Measurements from ENCODE around the gene MPZL2.
A peak's percentile ranks its signal among the peaks of the same experiment; 100 is the strongest.
"Not testable (repeated sequence)": the region's sequence is repeated elsewhere in the genome, so short reads cannot be mapped to it uniquely, and the experiment has no call there.

Gene MPZL2

GRCh38 chr11:118263695-118264568, at the start of gene MPZL2:
Gene MPZL2, minus strand, starts transcription at chr11:118264297. Its CDS starts 144 bp downstream, at chr11:118264153.
- Histone ChIP-seq H3K9me3 (ENCODE audit: control insufficient read depth, low read depth, low read length) (no peaks in the 10 kb centered on the region), H3K27me3 (ENCODE audit: control insufficient read depth, insufficient read depth, low read length) (peaks cover 63% of the 10 kb centered on the region), H3K27ac (ENCODE audit: low read length) (no peak within 1 kb of the TSS), H3K4me3 (ENCODE audit: low read length) (peak within 1 kb of the TSS; percentile 54), H3K36me3 (ENCODE audit: control insufficient read depth, low read depth, low read length) (no peaks in the 10 kb centered on the region), H3K9ac (ENCODE audit: low read length) (peak within 1 kb of the TSS; percentile 29), H3K4me1 (ENCODE audit: control insufficient read depth, low read depth, low read length) (peaks cover 17% of the 10 kb centered on the region)

- no peak overlapping the region for H3K4me3 ChIP-seq (ENCODE audit: low read length)
- H3K9ac ChIP-seq (ENCODE audit: low read length): no peak overlapping the region
- peaks cover 17% of the 10 kb centered on the region for H3K4me1 ChIP-seq (ENCODE audit: control insufficient read depth, low read depth, low read length)
- no peak overlapping the region for H3K27ac ChIP-seq (ENCODE audit: low read length)
- no peaks in the 10 kb centered on the region for H3K36me3 ChIP-seq (ENCODE audit: control insufficient read depth, low read depth, low read length)
- H3K27me3 ChIP-seq (ENCODE audit: control insufficient read depth, insufficient read depth, low read length): peaks cover 5% of the 10 kb centered on the region
- H3K9me3 ChIP-seq (ENCODE audit: control insufficient read depth, low read depth, low read length): no peaks in the 10 kb centered on the region
Measured at GRCh38 chr11:118313242-118313641, 49.1 kb upstream of the MPZL2 start.

DNA sequence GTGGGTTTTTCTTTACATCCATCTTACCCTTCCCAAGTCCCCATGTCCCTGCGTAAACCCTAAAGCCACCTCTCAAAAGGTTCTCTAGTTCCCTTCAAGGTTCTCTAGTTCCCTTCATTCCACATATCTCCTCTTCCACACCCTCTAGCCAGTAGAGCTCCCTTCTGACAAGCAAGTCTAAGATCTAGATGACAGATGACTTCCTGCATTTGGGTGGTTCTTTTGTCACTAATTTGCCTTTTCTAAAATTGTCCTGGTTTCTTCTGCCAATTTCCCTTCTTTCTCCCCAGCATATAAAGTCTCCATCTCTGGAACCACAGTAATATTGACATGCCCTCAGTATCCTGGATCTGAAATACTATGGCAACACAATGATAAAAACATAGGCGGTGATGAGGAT, 48.2 kb upstream of the MPZL2 start:
- no peak overlapping the region for H3K27ac ChIP-seq (ENCODE audit: low read length)
- peaks cover 17% of the 10 kb centered on the region for H3K4me1 ChIP-seq (ENCODE audit: control insufficient read depth, low read depth, low read length)
- no peaks in the 10 kb centered on the region for H3K36me3 ChIP-seq (ENCODE audit: control insufficient read depth, low read depth, low read length)
- no peak overlapping the region for H3K9ac ChIP-seq (ENCODE audit: low read length)
- H3K4me3 ChIP-seq (ENCODE audit: low read length): no peak overlapping the region
- H3K27me3 ChIP-seq (ENCODE audit: control insufficient read depth, insufficient read depth, low read length): peaks cover 5% of the 10 kb centered on the region
- H3K9me3 ChIP-seq (ENCODE audit: control insufficient read depth, low read depth, low read length): no peaks in the 10 kb centered on the region

- no peak overlapping the region for H3K27ac ChIP-seq (ENCODE audit: low read length)
- no peak overlapping the region for H3K4me3 ChIP-seq (ENCODE audit: low read length)
- H3K9ac ChIP-seq (ENCODE audit: low read length): no peak overlapping the region
- no peaks in the 10 kb centered on the region for H3K36me3 ChIP-seq (ENCODE audit: control insufficient read depth, low read depth, low read length)
- peaks cover 5% of the 10 kb centered on the region for H3K27me3 ChIP-seq (ENCODE audit: control insufficient read depth, insufficient read depth, low read length)
- H3K9me3 ChIP-seq (ENCODE audit: control insufficient read depth, low read depth, low read length): no peaks in the 10 kb centered on the region
- H3K4me1 ChIP-seq (ENCODE audit: control insufficient read depth, low read depth, low read length): peaks cover 14% of the 10 kb centered on the region
Measured at GRCh38 chr11:118311518-118311917, 47.4 kb upstream of the MPZL2 start.

DNA sequence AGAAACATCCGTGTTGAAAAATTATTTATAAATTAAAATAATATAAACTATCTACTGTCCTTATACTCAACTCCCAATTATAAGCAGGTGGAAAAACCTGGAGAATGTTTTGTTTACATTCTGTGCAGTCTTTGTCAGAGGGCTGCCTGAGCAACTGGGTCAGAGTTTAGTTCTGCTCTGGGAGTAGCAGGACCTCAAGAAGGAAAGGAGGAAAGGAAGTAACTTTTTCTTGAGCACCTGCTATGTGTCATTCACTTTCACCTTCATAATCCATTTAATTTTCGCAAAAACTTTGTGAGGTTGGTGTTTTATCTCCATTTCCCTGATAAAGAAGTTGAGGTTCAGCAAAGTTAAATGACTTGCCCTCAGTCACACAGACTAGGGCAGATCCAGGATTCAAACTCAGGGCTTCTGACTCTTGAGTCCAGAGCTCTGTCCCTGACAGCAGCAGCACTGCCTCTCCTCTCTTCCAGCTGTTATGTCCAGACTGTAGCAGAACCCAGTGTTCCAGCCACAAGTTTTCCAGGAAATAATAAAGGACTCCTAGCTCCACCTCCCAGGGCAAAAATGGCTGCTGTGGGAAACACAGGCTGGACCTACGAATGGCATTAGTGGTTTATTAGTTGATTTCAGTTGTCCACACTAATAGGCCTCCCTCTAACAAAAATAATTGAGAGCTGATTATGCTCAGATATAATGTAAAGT, 46.8 kb upstream of the MPZL2 start:
- H3K27me3 ChIP-seq (ENCODE audit: control insufficient read depth, insufficient read depth, low read length): no peaks in the 10 kb centered on the region
- no peak overlapping the region for H3K27ac ChIP-seq (ENCODE audit: low read length)
- H3K36me3 ChIP-seq (ENCODE audit: control insufficient read depth, low read depth, low read length): no peaks in the 10 kb centered on the region
- no peaks in the 10 kb centered on the region for H3K9me3 ChIP-seq (ENCODE audit: control insufficient read depth, low read depth, low read length)
- H3K4me3 ChIP-seq (ENCODE audit: low read length): no peak overlapping the region
- no peak overlapping the region for H3K9ac ChIP-seq (ENCODE audit: low read length)
- H3K4me1 ChIP-seq (ENCODE audit: control insufficient read depth, low read depth, low read length): peaks cover 8% of the 10 kb centered on the region

- Histone ChIP-seq H3K4me1 (ENCODE audit: control insufficient read depth, low read depth, low read length) (peaks cover 1% of the 10 kb centered on the region), H3K9ac (ENCODE audit: low read length) (no peak overlapping the region), H3K36me3 (ENCODE audit: control insufficient read depth, low read depth, low read length) (no peaks in the 10 kb centered on the region), H3K27me3 (ENCODE audit: control insufficient read depth, insufficient read depth, low read length) (no peaks in the 10 kb centered on the region), H3K9me3 (ENCODE audit: control insufficient read depth, low read depth, low read length) (no peaks in the 10 kb centered on the region), H3K4me3 (ENCODE audit: low read length) (no peak overlapping the region), H3K27ac (ENCODE audit: low read length) (no peak overlapping the region)
Measured at GRCh38 chr11:118310271-118310670, 46.2 kb upstream of the MPZL2 start.

GRCh38 chr11:118308995-118309528, 45.0 kb upstream of the MPZL2 start:
- H3K27me3 ChIP-seq (ENCODE audit: control insufficient read depth, insufficient read depth, low read length); H3K27ac ChIP-seq (ENCODE audit: low read length); H3K4me1 ChIP-seq (ENCODE audit: control insufficient read depth, low read depth, low read length); H3K4me3 ChIP-seq (ENCODE audit: low read length); H3K9me3 ChIP-seq (ENCODE audit: control insufficient read depth, low read depth, low read length); H3K36me3 ChIP-seq (ENCODE audit: control insufficient read depth, low read depth, low read length); H3K9ac ChIP-seq (ENCODE audit: low read length): not testable (repeated sequence)

DNA sequence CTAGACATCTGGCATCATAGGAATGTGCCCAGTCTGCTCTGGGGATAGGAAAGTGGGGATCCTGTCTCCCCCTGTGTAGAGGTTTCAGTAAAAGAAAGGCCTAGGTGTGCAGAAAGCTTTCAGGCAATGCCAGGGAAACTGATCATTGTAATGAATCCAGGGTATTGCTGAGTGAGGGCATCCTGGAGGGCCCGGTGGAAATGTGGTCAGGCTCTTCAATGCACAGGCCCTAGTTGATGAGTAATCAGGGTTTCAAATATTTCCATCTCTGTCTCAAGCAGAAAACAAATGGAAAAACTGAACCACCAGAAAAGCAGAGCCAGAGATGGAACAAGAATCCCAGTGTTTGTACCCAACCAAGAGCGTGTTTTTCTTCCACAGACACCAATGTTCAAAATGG, 42.5 kb upstream of the MPZL2 start:
- Histone ChIP-seq H3K9me3 (ENCODE audit: control insufficient read depth, low read depth, low read length) (no peaks in the 10 kb centered on the region), H3K4me1 (ENCODE audit: control insufficient read depth, low read depth, low read length) (no peaks in the 10 kb centered on the region), H3K36me3 (ENCODE audit: control insufficient read depth, low read depth, low read length) (no peaks in the 10 kb centered on the region), H3K4me3 (ENCODE audit: low read length) (no peak overlapping the region), H3K27me3 (ENCODE audit: control insufficient read depth, insufficient read depth, low read length) (no peaks in the 10 kb centered on the region), H3K27ac (ENCODE audit: low read length) (no peak overlapping the region), H3K9ac (ENCODE audit: low read length) (no peak overlapping the region)

DNA sequence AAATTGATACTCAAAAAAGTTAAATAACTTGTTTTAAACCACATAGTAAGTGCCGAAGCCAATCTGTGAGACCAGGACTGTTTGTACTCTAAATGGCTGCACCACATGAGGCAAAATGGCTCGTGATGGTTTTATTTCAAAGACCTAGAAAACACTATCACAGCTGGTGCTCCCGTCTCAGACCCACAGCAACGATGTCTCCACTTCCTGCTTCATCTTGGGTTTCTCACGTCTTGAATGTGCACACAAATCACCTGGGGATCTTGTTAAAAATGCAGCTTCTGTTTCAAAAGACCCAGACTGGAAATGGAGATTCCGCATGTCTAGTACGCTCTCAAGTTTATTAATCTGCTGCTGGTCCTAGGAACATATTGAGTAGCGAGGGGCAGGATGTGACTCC, 41.6 kb upstream of the MPZL2 start:
- Histone ChIP-seq H3K4me3 (ENCODE audit: low read length) (no peak overlapping the region), H3K36me3 (ENCODE audit: control insufficient read depth, low read depth, low read length) (no peaks in the 10 kb centered on the region), H3K4me1 (ENCODE audit: control insufficient read depth, low read depth, low read length) (no peaks in the 10 kb centered on the region), H3K27me3 (ENCODE audit: control insufficient read depth, insufficient read depth, low read length) (no peaks in the 10 kb centered on the region), H3K27ac (ENCODE audit: low read length) (no peak overlapping the region), H3K9me3 (ENCODE audit: control insufficient read depth, low read depth, low read length) (no peaks in the 10 kb centered on the region), H3K9ac (ENCODE audit: low read length) (no peak overlapping the region)

DNA sequence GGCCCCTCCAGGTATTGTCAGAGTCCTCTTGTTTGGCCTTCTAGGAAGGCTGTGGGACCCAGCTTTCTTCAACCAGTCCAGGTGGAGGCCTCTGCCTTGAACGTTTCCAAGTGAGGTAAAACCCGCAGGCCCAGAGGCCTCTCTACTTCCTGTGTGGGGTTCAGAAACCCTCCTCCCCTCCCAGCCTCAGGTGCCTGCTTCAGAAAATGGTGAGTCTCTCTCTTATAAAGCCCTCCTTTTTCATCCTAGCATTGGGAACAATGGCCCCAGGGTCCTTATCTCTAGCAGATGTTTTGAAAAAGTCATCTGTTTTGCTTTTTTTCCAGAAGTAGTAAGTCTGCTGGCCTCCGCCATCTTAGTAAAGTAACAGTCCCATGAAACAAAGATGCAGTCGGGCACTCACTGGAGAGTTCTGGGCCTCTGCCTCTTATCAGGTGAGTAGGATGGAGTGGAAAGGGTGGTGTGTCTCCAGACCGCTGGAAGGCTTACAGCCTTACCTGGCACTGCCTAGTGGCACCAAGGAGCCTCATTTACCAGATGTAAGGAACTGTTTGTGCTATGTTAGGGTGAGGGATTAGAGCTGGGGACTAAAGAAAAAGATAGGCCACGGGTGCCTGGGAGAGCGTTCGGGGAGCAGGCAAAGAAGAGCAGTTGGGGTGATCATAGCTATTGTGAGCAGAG, 40.6 kb upstream of the MPZL2 start, which contains the start of gene CD3E:
Gene CD3E (plus strand): TSS at position 163 of the 681 bp plus-strand sequence. CDS start 223 bp downstream, at position 386.
- H3K9me3 ChIP-seq (ENCODE audit: control insufficient read depth, low read depth, low read length): no peaks in the 10 kb centered on the region
- H3K27me3 ChIP-seq (ENCODE audit: control insufficient read depth, insufficient read depth, low read length): no peaks in the 10 kb centered on the region
- no peak within 1 kb of the TSS for H3K4me3 ChIP-seq (ENCODE audit: low read length)
- H3K27ac ChIP-seq (ENCODE audit: low read length): no peak within 1 kb of the TSS
- H3K4me1 ChIP-seq (ENCODE audit: control insufficient read depth, low read depth, low read length): no peaks in the 10 kb centered on the region
- no peak within 1 kb of the TSS for H3K9ac ChIP-seq (ENCODE audit: low read length)
- no peaks in the 10 kb centered on the region for H3K36me3 ChIP-seq (ENCODE audit: control insufficient read depth, low read depth, low read length)

DNA sequence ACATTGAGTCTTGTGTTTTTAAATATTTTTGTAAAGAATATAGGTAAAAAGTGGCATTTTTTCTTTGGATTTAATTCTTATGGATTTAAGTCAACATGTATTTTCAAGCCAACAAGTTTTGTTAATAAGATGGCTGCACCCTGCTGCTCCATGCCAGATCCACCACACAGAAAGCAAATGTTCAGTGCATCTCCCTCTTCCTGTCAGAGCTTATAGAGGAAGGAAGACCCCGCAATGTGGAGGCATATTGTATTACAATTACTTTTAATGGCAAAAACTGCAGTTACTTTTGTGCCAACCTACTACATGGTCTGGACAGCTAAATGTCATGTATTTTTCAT, 40.1 kb upstream of the MPZL2 start:
- H3K4me3 ChIP-seq (ENCODE audit: low read length): no peak overlapping the region

More for the DNA sequence above, 40.1 kb upstream of the MPZL2 start:
- Histone ChIP-seq H3K36me3 (ENCODE audit: control insufficient read depth, low read depth, low read length) (no peaks in the 10 kb centered on the region), H3K4me1 (ENCODE audit: control insufficient read depth, low read depth, low read length) (no peaks in the 10 kb centered on the region), H3K9me3 (ENCODE audit: control insufficient read depth, low read depth, low read length) (no peaks in the 10 kb centered on the region), H3K27me3 (ENCODE audit: control insufficient read depth, insufficient read depth, low read length) (no peaks in the 10 kb centered on the region), H3K9ac (ENCODE audit: low read length) (no peak overlapping the region), H3K27ac (ENCODE audit: low read length) (no peak overlapping the region)

Data from iPS-18a (cell line).